Measurements from ENCODE around the gene SPDEF. TPM values are rescaled to one million over a fixed set of nuclear protein-coding genes. Genes with fewer than 3 reads are reported as not detected.

SPDEF gene
- total RNA-seq, 3 donors from 2014 or later = 0.13 to 0.24 (median 0.14) TPM

DNA sequence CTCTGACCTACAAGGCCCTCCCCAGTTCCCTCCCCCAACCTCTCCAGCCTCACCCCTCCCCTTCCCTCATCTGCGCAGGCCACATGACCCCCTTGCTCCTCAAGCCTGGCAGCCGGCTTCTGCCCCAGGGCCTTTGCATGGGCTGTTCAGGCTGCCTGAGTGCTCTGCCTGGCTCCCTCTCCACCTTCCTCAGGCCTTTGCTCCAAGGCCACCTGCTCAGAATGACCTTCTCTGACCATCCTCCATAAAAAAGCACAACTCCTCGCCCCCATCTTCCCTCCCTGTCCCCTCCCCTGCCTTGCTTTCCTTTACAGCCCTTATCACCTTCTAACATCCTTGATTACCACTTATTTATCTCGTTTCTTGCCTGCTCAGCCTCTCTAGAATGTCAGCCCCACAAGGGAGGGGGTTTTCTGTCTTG lies 38.7 kb downstream of the SPDEF start:
- ATAC-seq (no peak), DNase-seq (no peak)
- H3K4me3 Mint-ChIP-seq = no peak overlapping the region
- no peaks in the 10 kb centered on the region for H3K4me1 Mint-ChIP-seq (ENCODE audit: low read depth)
- no peaks in the 10 kb centered on the region for H3K9me3 Mint-ChIP-seq
- peaks cover 13% of the 10 kb centered on the region for H3K27me3 Mint-ChIP-seq (ENCODE audit: low read depth)
- no peaks in the 10 kb centered on the region for H3K36me3 Mint-ChIP-seq (ENCODE audit: insufficient read depth)

DNA sequence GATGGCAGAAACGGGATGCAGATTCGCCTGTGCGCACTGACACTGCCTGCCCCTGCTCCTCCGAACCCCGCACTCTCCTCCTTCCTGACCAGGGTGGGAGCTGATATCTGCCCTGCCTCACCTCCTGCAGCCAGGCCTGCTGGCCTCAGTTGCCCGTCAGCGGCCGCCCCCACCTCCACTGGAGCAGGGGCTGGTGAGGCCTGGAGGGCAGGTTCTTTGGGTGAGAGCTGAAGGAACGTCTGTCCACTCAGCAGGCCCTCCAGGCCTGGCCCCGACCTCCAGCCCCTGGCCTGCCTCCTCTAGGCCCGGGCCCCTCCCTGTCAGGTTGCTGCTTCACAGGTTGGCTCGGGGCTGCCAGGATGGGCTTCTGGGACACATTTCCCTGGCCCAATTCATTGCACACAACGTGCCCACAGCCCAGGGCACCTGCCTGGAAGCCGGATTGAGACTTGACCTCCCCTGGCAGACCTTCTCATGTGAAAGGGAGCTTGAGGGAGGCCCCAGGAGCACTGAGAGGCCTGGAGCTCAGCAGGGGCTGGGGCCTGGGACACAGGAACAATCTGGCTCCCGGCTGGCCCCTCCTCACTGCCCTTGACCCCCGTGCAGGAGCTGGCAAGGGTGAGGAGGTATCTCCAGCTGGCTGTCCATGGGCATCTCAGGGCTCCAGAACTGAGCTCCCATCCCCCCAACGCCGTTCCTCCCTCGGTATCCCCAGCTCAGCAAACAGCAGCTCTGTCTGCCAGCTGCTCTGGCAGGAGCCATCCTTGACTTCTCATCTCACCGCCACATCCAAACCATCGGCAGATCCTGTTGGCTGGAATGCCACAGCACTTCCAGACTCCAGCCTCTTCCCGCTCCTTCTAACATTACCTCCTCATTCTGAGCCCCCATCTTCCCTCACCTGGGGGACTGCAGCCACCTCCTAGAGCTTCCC lies 39.5 kb downstream of the SPDEF start:
- Mint-ChIP-seq H3K36me3 (ENCODE audit: insufficient read depth) (no peaks in the 10 kb centered on the region), H3K27me3 (ENCODE audit: low read depth) (peaks cover 13% of the 10 kb centered on the region), H3K9me3 (no peaks in the 10 kb centered on the region), H3K4me3 (no peak overlapping the region), H3K4me1 (ENCODE audit: low read depth) (no peaks in the 10 kb centered on the region)
- ATAC-seq (no peak), DNase-seq (no peak)

DNA sequence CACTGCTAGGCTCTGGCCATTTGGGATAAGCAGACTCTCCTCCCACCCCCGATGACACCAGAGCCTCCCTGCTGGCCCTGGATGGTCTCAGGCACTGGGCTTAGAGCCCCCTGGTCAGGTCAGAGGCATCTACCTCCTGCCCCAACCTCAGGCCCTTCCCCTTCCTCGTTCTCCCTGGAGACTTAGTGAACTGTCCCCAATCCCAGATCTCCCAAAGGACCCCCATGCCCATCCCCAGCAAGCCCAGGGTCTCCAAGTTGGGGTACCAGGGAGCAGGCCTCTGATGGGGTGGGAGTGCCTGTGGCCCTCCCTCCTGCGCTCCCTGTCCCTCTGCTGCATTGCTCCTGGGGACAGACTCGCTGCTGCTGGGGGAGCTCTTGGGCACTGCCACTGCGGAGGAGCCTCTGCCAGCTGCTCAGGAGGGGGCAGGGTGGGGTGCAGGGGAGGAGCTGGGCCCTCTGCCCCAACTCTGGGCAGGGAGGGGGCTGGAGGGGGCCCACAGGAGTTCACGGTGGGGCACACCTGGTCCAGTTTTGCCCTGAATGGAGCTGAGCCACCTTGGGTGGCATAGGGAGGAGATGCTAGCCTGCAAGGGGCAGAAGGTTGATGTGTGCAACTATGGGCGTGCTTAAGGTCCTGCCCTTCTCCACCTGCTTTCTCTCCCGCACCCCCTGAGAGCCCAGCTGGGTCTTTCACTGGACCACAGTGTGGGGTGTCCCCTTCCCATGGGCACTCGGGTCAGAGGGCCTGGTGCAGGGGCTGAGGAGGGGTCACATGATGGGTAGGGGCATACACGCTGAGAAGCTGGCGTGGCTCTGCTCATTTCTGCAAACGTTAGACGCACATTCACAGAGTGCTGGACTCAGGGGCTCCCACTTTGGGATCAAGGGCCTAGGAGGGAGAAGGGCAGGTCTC lies 40.4 kb downstream of the SPDEF start:
- H3K4me3 Mint-ChIP-seq = no peak overlapping the region
- peaks cover 13% of the 10 kb centered on the region for H3K27me3 Mint-ChIP-seq (ENCODE audit: low read depth)
- no peaks in the 10 kb centered on the region for H3K9me3 Mint-ChIP-seq
- no peaks in the 10 kb centered on the region for H3K36me3 Mint-ChIP-seq (ENCODE audit: insufficient read depth)
- DNase-seq (no peak), ATAC-seq (no peak)
- no peaks in the 10 kb centered on the region for H3K4me1 Mint-ChIP-seq (ENCODE audit: low read depth)

DNA sequence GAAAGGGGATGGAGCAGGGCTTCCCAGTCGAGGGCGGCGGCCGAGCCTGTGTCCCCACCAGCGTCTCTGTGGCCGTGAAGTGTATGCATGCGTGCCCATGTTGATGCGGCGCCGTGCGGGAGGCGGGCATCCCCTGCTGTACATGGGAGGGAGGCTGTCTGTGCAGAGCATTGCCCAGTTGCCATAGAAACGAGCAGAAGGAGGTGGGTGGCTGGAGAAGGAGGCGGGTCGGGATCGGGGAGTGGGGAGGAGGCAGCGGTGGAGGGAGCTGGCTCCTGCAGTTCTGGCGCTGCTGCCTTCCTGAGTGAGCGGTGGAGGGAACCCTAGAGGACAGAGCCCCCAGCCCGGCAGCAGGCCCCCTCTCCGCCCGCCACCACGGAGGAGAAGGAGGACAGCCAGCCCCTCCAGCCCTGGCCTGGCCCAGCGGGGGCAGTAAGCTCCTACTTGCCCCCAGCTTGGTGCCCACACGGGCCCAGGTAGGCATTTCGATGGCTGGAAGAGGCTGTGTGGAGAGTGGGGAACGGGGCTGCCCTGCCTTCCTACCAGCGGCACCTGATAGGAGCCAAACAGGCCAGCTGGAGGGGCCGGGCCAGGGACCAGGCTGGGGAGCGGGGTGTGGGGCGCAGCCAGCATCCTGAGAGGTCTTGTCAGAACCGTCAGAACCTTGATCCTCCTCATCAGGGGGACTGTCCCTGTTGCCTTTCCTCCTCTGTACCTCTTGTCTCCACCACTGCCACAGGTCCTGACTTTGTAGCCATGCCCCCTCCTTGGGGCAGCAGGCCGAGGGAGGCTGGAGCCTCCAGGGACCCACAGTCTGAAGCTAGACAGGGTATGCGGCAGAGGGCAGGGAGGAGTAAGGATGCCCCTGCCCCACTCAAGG lies 41.3 kb downstream of the SPDEF start:
- Mint-ChIP-seq H3K9me3 (peaks cover 5% of the 10 kb centered on the region), H3K27me3 (ENCODE audit: low read depth) (peaks cover 13% of the 10 kb centered on the region), H3K4me3 (no peak overlapping the region), H3K36me3 (ENCODE audit: insufficient read depth) (no peaks in the 10 kb centered on the region), H3K4me1 (ENCODE audit: low read depth) (no peaks in the 10 kb centered on the region)
- no peak for ATAC-seq
- DNase-seq = no peak

DNA sequence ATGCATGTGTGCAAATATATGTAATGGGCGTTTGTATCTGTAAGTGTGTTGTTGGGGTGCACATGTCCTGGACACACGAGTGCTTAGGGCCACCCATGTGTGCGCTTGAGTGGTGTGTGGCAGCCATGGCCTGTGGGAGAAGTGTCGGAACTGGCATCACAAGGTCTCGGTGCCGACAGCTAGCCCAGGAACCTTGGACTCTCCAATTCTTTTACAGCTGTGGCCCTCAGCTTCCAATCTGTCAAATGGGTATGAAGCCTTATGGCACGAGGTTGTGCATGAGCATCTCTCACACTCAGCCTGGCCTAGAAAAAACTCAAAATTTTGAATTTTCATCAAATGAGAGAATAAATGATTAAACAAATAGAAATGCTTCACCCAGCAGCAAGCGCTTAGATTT lies 42.0 kb downstream of the SPDEF start:
- Mint-ChIP-seq H3K36me3 (ENCODE audit: insufficient read depth) (no peaks in the 10 kb centered on the region), H3K4me1 (ENCODE audit: low read depth) (no peaks in the 10 kb centered on the region), H3K27me3 (ENCODE audit: low read depth) (peaks cover 13% of the 10 kb centered on the region), H3K4me3 (no peak overlapping the region), H3K9me3 (peaks cover 5% of the 10 kb centered on the region)
- DNase-seq (no peak), ATAC-seq (no peak)

DNA sequence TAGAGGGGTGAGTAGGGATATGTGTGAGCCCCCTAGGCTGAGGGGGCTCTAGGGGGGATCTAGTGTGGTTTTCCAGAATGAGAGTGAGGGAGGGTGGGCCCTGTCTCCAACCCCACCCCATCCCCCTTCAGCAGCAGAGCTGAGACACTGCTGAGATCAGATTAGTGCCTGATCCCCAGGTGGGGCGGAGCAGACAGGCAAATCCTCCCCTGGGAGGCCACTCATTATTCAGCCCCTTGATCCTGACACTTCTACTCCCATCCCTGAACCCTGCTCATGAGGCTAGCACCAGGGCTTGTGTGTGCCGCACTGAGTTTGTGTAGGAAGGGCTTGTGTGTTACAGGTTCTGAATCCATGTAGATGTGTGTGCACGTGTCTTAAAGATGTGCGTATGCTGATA lies 42.5 kb downstream of the SPDEF start:
- Mint-ChIP-seq H3K9me3 (peaks cover 5% of the 10 kb centered on the region), H3K36me3 (ENCODE audit: insufficient read depth) (no peaks in the 10 kb centered on the region), H3K27me3 (ENCODE audit: low read depth) (peaks cover 13% of the 10 kb centered on the region), H3K4me1 (ENCODE audit: low read depth) (no peaks in the 10 kb centered on the region), H3K4me3 (no peak overlapping the region)
- ATAC-seq (no peak), DNase-seq (no peak)

DNA sequence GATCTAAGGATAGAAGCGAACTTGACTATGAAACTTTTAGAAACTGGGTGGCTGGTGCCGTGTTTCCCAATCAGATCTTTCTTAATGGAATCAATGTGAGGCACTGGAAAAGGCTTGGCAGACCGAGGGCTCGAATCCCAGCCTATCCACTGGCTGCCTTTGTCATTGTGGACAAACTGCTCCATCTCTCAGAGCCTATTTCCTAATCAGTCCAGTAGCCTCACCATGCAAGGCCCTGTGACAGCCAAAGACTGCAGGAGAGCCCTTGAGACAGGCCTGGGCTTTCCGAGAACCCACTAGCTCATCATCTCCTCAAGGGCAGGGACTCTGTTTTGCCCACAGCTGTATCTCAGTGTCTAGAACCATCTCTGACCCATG lies 43.4 kb downstream of the SPDEF start:
- H3K9me3 Mint-ChIP-seq = peaks cover 5% of the 10 kb centered on the region
- H3K36me3 Mint-ChIP-seq (ENCODE audit: insufficient read depth) = no peaks in the 10 kb centered on the region
- no peaks in the 10 kb centered on the region for H3K4me1 Mint-ChIP-seq (ENCODE audit: low read depth)
- DNase-seq (no peak), ATAC-seq (no peak)
- H3K4me3 Mint-ChIP-seq = no peak overlapping the region
- H3K27me3 Mint-ChIP-seq (ENCODE audit: low read depth) = peaks cover 13% of the 10 kb centered on the region

DNA sequence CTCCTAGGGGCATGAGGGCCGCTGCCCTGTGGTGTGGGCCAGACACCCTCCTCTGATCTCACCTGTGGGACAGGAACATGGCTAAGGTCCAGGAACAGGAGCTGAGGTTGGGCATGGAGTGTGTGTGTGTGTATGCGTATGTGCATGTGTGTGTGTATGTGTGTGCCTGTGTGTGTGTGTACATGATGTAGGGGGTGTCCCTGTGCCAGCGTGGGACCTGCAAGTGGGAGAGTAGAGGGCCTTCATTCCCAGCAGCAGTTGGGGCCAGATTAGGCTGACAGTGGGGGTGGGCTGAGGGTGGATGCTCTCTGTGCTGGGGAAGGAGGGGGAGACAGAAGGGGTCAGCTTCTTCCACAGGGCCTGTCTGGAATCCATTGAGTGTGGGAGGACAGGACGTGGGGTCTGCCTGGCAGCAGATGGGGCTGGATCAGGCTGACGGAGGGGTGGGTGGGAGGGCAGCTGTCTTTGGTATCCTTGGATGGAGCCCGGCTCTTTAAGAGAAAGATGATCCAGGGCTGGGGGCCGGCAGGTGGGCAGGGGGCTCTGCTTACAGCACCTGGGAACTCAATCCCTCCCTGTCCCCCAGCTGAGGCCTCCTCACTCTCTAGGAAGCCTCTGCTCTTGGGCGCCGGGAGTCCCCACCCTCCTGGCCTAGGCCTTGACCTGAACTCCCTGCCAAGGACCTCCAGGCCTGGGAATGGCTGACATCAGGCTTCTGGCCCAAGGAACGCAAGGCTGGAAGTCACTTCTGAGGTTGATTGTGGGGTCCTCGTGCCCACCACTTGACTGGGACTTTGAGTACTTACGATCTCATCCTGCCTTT lies 44.0 kb downstream of the SPDEF start:
- no peaks in the 10 kb centered on the region for H3K4me1 Mint-ChIP-seq (ENCODE audit: low read depth)
- no peak for ATAC-seq
- peaks cover 12% of the 10 kb centered on the region for H3K27me3 Mint-ChIP-seq (ENCODE audit: low read depth)
- no peaks in the 10 kb centered on the region for H3K36me3 Mint-ChIP-seq (ENCODE audit: insufficient read depth)
- H3K9me3 Mint-ChIP-seq = peaks cover 5% of the 10 kb centered on the region
- H3K4me3 Mint-ChIP-seq = no peak overlapping the region
- DNase-seq = no peak

DNA sequence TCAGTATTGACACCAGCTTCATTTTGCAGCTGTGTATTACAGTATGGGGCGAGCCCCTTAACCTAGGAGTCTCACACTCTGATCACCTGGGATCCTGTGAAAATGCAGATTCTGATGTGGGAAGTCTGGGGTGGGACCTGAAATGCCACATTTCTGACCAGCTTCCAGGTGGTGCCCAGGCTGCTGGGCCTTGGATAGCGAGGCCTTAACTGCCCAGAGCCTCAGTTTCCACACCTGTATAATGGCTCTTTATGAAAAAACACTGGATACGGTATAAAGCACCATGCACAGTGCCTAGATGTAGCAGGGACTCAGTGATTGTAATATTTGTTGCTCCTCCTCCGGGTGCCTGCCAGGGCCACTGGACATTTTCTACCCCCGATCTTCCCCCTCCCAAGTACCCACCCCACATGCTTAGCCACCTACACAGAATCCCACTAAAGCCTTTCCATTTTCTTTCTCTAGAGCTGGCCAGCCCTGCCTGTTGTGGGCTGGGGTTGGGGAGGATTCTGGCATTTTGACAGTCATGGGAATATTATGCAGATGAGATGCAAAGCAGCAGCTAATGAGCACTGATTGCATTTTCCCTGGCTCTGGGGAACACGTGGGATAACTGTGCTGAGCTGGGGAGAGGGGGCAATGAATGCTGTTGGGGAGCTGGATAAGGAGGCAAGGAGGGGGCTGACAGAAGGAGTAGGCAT lies 44.8 kb downstream of the SPDEF start:
- H3K27me3 Mint-ChIP-seq (ENCODE audit: low read depth) = peaks cover 9% of the 10 kb centered on the region
- no peak for ATAC-seq
- H3K4me3 Mint-ChIP-seq = no peak overlapping the region
- H3K4me1 Mint-ChIP-seq (ENCODE audit: low read depth) = no peaks in the 10 kb centered on the region
- H3K9me3 Mint-ChIP-seq = peaks cover 5% of the 10 kb centered on the region
- no peaks in the 10 kb centered on the region for H3K36me3 Mint-ChIP-seq (ENCODE audit: insufficient read depth)
- no peak for DNase-seq

DNA sequence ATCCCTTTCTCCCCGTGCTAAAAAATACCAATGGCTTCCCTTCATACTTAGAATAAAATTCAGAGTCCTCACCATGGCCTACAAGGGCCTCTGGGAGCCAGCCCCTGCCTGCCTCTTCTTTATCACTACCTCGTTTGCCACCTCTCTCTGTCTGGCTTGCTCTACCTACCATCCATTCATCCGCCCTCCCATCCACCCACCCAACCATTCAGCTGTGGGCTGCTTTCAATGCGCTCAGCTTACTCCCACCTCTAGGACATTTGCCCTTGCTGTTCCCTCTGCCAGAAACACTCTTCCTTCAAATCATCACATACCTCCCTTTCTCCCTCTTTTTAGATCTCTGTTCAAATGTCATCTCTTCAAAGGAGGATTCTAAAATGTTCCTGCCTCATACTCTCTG lies 45.8 kb downstream of the SPDEF start:
- ATAC-seq = no peak

DNA sequence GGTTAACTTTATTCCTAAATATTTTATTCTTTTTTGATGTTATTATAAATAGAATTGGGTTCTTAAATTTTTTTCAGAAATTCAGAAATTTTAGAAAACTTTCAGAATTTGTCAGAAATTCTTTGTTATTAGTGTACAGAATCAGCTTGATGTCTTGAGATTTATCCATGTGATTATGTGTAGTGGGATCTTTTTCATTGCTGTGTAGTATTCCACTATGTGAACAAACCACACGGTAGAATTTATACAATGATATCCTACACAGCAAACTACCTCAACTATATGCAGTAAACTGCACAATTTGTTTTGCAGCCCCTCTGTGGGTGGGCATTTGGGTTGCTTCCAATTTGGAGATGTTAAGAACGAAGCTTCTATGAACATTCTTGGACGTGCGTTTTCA lies 46.3 kb downstream of the SPDEF start:
- H3K27me3 Mint-ChIP-seq (ENCODE audit: low read depth) = peaks cover 6% of the 10 kb centered on the region
- peaks cover 5% of the 10 kb centered on the region for H3K9me3 Mint-ChIP-seq
- no peak overlapping the region for H3K4me3 Mint-ChIP-seq
- ATAC-seq (no peak), DNase-seq (no peak)
- no peaks in the 10 kb centered on the region for H3K4me1 Mint-ChIP-seq (ENCODE audit: low read depth)
- no peaks in the 10 kb centered on the region for H3K36me3 Mint-ChIP-seq (ENCODE audit: insufficient read depth)

More for the DNA sequence above, 45.8 kb downstream of the SPDEF start:
- Mint-ChIP-seq H3K27me3 (ENCODE audit: low read depth) (peaks cover 6% of the 10 kb centered on the region), H3K9me3 (peaks cover 5% of the 10 kb centered on the region), H3K4me1 (ENCODE audit: low read depth) (no peaks in the 10 kb centered on the region), H3K4me3 (no peak overlapping the region), H3K36me3 (ENCODE audit: insufficient read depth) (no peaks in the 10 kb centered on the region)
- DNase-seq = no peak

DNA sequence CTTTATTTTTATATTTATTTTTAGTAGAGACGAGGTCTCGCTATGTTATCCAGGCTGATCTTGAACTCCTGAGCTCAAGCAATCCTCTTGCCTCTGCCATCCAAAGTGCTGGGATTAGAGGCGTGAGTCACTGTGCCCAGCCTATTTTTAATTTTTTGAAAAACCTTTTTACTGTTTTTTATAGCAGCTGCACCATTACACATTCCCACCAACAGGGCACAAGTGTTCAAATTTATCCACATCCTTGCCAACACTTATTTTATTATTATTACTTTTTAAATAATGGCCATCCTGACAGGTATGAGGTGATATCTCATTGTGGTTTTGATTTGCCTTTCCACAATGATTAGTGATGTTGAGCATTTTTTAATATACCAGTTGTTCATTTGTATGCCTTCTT lies 47.7 kb downstream of the SPDEF start:
- ATAC-seq (no peak), DNase-seq (no peak)
- Mint-ChIP-seq H3K4me1 (ENCODE audit: low read depth) (no peaks in the 10 kb centered on the region), H3K27me3 (ENCODE audit: low read depth) (no peaks in the 10 kb centered on the region), H3K9me3 (peaks cover 5% of the 10 kb centered on the region), H3K36me3 (ENCODE audit: insufficient read depth) (no peaks in the 10 kb centered on the region), H3K4me3 (no peak overlapping the region)

DNA sequence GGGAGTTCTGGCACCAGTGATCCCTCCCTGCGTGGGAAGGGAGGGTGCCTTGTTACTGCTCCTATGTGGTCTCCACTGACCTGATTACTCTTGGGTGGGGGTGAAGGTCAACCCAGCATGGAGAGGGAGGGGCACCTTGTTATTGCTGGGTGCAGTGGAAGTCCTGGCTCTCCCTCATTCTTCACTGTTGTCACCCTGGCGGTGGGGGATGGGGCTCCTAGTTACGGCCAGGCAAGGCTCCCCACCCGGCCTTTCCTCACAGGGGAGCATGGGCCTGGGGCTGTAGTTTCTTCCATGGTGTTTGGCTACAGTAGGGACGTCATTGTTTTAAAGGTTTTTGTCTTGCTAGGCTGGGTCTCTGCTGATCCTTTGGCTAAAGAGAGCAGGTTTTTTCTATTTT lies 49.4 kb downstream of the SPDEF start:
- H3K27me3 Mint-ChIP-seq (ENCODE audit: low read depth) = no peaks in the 10 kb centered on the region
- peaks cover 5% of the 10 kb centered on the region for H3K9me3 Mint-ChIP-seq
- DNase-seq = no peak
- H3K4me1 Mint-ChIP-seq (ENCODE audit: low read depth) = no peaks in the 10 kb centered on the region
- no peaks in the 10 kb centered on the region for H3K36me3 Mint-ChIP-seq (ENCODE audit: insufficient read depth)
- H3K4me3 Mint-ChIP-seq = no peak overlapping the region
- ATAC-seq = no peak

Data from activated T-cell treated with anti-CD3 and anti-CD28 coated beads, Interleukin-2, amount 50 U/mL, for 4 hours (primary cell).